Activated CD4-positive, alpha-beta T cell treated with anti-CD3 and anti-CD28 coated beads for 24 hours (primary cell): ENCODE data around the gene NCKAP5.

Experiments used
- DNase-seq, 2 donors: peaks; one replicate each; pipeline ENCODE4 v3.0.0-alpha.2; 2020; ENCODE audit warnings: low read depth in 2 of 2

The NCKAP5 gene

DNA sequence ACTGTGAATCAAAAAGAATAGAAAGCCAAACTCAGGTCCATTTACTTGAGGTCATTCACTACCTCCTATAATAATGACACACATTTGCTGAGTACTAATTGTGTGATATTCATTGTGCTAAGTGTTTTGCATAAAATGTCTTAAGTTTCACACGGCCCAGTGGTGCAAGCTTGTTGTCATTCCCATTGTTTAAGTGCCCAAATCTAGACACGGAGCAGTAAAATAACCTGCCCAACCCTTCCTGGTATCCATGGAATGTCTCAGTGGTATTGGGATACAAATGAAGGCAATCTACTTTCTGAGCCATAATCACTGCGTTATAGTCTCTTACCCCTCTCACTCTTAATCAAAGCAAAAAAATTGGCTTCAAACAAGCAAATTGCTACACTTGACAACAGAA lies 233.3 kb downstream of the NCKAP5 start:
- no peak for DNase-seq

DNA sequence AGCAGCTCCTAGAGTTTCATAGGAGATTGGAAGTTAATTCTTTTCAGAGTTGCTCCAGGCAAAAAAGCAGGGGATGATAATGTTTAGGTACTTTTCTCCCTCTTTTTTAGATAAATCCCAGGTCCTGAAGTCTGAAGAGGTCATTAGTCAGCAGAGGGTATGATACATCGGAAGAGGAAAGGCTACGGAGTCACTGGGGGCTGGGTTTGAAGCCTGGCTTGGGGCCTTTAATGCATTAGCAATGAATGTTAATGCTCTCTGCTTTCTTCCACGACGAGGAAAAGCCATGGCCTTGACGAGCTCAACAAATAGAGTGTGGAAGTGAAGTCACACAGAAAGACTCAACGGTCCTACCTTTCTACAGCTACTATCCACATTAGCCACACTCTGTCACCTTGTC lies 235.1 kb downstream of the NCKAP5 start:
- no peak for DNase-seq

- DNase-seq: no peak
Observed at GRCh38 chr2:133331436-133331835, 236.8 kb downstream of the NCKAP5 start.

GRCh38 chr2:133326652-133327397 lies 241.4 kb downstream of the NCKAP5 start:
- no peak for DNase-seq

GRCh38 chr2:133324150-133324561 lies 244.1 kb downstream of the NCKAP5 start:
- no peak for DNase-seq

DNA sequence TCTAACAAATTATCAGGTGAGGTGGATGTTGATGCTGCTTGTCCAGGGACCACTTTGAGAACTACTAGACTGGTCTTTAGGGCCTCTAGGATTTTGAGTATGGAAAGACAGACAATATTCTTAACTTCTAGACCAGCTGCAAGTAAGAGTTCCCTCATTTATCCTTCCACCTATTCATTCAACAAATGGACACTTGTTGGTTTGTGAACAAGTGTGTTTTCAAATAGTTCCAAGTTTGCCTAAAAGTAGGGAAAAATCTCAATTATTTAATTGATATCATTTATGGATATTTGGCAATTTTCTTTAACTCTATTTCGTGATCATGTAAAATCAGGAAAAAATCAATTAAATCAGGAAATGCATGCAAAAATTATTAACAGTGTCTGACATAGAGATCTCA lies 245.4 kb downstream of the NCKAP5 start:
- DNase-seq: no peak

GRCh38 chr2:133317178-133317577 lies 251.1 kb downstream of the NCKAP5 start:
- DNase-seq: no peak

- no peak for DNase-seq
Observed at GRCh38 chr2:133316557-133316956, 251.7 kb downstream of the NCKAP5 start.

GRCh38 chr2:133315280-133315679 lies 253.0 kb downstream of the NCKAP5 start:
- DNase-seq: no peak

GRCh38 chr2:133314795-133315194 lies 253.5 kb downstream of the NCKAP5 start:
- DNase-seq: no peak

DNA sequence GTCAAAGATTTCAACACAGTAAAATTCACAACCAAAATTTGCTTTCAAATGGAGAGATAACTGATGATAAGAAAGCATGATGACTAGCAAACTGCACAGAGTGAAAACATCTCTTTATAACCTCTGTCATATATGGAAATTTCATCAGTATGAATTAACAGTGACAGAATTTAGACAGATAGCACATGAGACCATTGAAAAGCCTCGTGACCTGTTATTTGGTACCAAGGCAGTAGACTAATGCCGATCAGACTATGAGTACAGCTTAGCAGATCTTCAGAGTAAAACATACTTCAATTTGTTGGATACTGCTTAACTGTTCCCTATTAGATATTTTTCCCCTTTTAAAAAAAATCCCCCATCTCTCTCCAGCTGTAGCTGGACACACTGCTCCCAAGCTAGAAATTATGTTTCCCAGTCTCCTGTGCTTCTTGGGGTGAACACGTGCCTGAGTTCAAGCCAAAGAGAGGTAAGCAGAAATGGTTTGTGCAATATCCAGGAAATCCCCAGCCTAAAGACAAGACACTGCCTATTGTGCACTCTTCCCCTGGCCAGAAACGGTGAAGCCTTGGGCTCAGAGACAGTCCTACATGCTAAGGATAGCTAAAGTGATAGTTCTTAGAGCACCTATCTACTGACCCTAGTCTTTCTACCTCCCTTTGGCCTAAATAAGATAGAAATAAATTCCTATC lies 256.1 kb downstream of the NCKAP5 start:
- DNase-seq: no peak

GRCh38 chr2:133306236-133306635 lies 262.0 kb downstream of the NCKAP5 start:
- no peak for DNase-seq

GRCh38 chr2:133304344-133304743 lies 263.9 kb downstream of the NCKAP5 start:
- no peak for DNase-seq

DNA sequence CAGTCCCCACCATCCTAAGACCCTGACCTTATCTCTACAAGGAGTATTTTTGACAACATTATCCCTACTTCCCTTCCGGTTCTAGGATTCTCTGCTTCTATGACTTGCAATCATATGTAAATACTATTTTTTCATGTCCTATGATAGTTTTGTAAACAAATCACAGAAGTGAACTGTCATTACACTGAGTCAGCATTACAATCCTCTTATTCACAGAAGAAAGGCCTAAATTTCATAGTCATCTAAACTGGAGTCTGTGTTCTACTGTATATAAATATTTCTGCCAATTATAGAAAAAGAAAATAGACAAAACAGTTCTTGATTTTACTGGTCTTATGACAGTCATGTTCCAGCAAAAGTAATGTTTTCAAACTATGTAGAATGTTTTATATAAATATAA lies 265.1 kb downstream of the NCKAP5 start:
- no peak for DNase-seq

GRCh38 chr2:133296401-133296800 lies 271.9 kb downstream of the NCKAP5 start:
- DNase-seq: no peak

DNA sequence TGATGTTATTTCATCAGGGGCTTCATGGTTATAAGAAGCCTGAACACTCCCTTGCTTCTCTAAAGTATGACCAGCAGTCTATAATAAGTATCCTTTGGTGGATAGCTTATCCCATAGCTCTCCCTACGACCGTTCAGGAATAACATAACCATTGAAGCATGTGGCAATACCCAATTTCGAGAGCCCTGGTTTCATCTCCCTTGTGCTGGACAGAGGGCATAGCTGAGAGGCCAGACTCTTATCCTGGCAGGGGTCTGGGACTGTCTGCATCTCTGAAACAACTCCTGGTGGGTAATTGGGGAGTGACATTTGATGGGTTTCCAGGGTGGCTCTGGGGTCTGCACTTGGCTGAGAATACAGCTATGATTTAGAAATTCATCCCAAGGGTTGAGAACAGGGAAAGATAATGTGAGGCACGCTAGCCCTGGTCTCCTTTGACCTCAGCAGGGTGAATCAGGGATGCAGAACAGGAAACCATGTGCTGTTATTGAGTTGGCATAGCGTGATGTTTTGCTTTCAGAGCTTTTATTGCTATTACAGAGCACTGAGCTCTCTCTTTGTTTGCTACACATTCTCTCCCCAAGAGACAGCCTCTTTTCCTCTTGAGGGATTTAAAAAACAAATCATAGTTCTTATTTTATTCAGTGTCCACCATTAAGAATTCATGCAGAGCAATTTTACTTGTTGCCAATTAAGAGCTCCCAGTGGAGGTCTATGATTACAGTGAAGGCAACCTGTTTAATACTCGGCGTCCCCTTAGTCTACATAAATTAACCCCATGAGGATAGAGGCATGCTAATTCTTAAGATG lies 274.5 kb downstream of the NCKAP5 start:
- no peak for DNase-seq

DNA sequence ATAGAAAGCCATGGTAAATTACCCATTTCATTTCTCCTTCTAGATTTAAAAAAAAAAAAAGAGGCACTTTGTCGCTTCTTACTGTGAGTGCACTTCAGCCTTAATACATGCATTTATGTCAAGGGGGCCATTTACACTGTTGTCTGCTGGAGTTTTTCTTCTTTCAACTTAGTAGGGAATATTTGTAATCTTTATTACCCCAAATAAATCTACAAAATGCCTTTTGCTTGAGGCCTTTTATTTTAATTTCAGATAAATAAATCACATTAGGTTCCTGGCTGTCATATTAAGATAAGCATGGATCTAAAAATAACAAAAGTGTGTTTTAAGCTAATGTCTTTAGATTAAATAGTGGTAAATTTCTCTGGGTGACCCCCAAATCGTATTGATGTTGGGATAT lies 276.0 kb downstream of the NCKAP5 start:
- no peak for DNase-seq

DNA sequence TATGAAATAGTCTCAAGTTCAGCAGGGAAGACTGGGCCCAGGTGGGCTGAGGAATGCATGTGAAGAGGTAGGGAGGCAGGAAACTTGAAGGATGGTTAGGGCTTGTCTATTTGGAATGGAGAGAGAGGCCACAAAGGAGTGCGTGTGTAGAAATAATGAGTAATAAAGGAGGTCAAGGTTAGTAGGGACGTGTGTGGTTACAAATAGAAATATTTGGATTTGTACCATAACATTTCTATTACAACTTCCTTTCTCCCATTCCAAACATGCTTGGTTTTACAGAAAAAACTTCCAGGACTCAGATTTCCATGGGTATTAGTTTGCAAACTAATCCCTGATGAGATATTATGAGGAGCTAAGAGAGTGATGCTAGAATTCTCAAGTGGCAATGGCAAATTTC lies 280.6 kb downstream of the NCKAP5 start:
- DNase-seq: no peak

DNA sequence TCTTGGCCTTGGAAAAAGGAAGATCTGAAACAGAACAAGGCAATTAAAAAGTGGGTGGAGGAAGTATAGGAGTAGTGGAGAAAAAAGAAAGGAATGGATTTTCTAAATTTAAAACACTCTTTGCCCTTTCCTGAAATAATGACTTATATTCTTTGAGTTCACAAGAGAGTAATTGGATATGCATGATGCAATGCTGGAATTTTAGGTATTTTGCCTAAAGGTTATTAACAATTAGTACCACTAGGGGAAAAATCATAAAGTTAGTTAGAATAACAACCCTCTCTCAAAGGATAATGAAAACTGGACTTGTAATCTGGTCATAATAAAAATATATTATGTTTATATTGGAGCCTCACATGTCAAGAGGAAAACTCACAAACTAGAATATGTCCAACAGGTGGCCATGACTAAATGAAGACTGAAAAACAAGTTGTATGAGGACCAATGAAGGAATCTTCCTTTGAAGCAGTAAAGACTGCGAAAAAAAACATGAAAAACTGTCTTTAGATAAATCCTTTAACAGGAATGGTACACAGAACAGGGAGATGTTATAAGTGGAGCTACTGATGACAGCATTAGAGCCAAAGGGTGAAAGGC lies 281.8 kb downstream of the NCKAP5 start:
- DNase-seq: no peak

DNA sequence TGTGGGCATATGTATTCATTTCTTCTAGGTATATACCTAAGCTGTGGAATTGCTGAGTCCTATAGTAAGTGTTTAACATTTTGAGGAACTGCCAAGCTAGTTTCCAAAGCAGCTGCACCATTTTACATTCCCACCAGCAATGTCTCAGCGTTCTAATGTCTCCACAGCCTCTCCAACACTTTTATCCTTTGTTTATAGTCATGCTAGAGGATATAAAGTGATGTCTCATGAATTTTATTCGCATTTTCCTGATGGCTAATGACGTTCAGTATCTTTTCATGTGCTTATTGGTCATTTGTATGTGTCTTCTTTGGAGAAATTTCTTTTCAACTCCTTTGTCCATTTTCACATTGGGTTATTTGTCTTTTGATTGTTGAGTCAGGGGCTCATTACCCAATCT lies 295.2 kb downstream of the NCKAP5 start:
- DNase-seq: no peak

- no peak for DNase-seq
Observed at GRCh38 chr2:133271105-133271504, 297.2 kb downstream of the NCKAP5 start.

DNA sequence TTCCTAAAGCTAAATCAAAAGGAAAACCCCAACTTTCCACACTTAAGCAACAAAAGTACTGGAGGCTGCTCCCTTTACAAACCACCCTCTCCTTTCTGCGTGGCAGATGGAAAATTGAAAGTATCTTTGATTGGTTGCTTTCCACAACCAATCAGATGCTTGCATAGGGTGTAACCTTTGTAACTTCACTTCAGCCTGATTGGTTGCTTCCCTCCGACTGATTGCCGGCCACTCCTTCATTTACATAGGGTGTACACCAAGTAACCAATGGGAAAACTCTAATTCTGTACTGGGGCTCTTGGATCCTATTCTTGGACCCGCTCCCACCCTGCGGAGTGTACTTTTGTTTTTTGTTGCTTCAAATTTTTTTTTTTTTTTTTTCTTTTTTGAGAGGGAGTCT lies 297.7 kb downstream of the NCKAP5 start:
- DNase-seq: no peak
